ENCODE results near the gene OR5H15.
"Not testable (repeated sequence)": the region's sequence is repeated elsewhere in the genome, so short reads cannot be mapped to it uniquely, and the experiment has no call there.

The OR5H15 gene

DNA sequence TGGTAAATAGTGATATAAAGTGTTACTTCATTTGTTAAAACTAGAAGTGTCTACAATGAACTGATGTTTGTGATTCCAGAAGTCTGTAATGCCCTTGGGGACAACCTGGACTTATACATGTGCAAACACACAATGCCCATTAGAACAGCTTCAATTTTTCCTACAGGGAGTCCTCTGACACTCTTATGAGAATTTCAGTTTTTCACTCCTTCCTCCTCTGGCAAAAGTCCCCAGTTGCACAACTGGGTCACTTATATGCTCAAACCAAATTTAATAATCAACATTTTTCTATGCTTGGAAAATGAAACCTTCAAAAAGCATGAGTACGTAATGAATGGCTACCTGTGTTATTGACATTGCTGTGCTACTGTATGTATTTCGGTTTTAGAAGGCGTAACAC, at the start of gene OR5H15:
TSS of gene OR5H15 (plus strand) at position 301 of the 400 bp plus-strand sequence. CDS start 2,004 bp downstream, outside the sequence.
- no peak for DNase-seq

DNA sequence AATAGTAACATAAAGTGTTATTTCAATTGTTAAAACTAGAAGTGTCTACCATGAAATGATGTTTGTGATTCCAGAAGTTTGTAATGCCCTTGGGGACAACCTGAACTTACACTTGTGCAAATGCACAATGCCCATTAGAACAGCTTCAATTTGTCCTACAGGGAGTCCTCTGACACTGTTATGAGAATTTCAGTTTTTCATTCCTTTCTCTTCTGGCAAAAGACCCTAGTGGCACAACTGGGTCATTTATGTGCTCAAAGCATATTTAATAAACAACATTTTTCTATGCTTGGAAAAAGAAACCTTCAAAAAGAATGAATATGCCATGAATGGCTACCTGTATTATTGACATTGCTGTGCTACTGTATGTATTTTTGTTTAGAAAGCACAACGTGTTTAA, 36.1 kb upstream of the OR5H15 start, which contains the start of gene OR5H1:
TSS of gene OR5H1 (plus strand) at position 301 of the 400 bp plus-strand sequence. CDS start 1,977 bp downstream, outside the sequence.
- DNase-seq: no peak

DNA sequence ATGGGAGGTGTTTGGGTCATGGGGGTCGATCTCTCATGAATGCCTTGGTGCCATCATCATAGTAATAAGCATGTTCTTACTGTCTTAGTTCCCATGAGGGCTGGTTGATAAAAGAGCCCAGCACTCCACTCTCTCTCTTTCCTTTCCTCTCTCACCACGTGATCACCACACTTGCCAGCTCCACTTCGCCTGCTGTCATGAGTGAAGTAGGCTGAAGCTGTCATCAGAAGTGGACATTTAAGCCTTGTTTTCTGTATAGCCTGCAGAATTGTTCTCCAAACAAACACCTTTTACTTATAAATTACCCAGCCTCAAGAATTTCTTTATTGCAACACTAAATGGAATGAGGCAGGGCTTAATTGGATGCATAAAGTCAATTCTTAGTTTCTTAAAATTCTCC, 29.9 kb upstream of the OR5H15 start:
- DNase-seq: no peak

- not testable (repeated sequence) for DNase-seq
Measured at GRCh38 chr3:98137826-98138557, 28.5 kb upstream of the OR5H15 start.

GRCh38 chr3:98140531-98140930, 26.0 kb upstream of the OR5H15 start:
- no peak for DNase-seq

DNA sequence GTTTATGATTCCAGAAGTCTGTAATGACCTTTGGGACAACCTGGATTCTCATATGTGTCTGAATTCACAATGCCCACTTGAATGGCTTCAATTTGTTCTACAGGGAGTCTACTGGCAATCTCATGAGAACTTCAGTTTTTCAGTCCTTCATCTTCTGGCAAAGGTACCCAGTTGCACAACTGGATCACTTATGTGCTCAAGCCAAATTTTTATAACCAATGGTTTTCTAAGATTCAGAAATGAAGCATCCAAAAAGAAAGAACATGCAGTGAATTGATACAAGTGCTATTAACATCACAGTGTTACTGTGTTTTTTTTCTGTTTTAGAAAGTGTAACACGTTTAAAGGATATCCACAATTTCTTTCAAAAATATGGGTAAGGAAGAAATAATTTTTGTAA, 19.3 kb upstream of the OR5H15 start, which contains the start of gene OR5H14:
TSS of gene OR5H14 (plus strand) at position 301 of the 400 bp plus-strand sequence. CDS start 1,907 bp downstream, outside the sequence.
- no peak for DNase-seq

- DNase-seq: no peak
Measured at GRCh38 chr3:98148751-98149150, 17.7 kb upstream of the OR5H15 start.

- not testable (repeated sequence) for DNase-seq
Measured at GRCh38 chr3:98149456-98149855, 17.0 kb upstream of the OR5H15 start.

DNA sequence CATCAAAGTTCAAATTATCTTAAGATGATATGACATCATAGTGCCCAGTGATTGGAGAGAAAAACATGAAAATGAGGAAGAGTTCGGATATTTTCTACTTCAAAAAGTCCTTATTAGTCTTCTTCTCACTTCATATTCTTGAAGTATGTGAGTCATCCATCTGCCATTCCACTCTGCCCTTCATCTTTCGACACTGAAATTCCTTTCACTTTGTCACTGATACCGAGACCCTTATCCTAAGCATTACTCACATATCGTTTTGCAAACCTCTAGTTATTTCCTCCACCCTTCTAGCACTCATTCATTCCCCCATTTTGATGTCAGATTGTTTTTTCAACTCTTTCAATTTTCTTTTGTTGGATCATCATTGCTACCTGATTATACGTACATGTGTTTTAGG, 15.3 kb upstream of the OR5H15 start:
- no peak for DNase-seq

- DNase-seq: no peak
Measured at GRCh38 chr3:98171071-98171470, 4.6 kb downstream of the OR5H15 start.

DNA sequence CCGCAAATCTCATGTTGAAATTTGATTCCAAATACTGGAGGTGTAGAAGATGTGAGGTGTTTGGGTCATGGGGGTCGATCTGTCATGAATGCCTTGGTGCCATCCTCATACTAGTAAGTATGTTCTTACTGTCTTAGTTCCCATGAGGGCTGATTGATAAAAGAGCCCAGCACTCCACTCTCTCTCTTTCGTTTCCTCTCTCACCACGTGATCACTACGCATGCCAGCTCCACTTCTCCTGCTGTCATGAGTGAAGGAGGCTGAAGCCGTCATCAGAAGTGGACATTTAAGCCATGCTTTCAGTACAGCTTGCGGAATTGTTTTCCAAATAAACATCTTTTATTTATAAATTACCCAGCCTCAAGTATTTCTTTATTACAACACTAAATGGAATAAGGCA, 6.1 kb downstream of the OR5H15 start:
- DNase-seq: no peak

DNA sequence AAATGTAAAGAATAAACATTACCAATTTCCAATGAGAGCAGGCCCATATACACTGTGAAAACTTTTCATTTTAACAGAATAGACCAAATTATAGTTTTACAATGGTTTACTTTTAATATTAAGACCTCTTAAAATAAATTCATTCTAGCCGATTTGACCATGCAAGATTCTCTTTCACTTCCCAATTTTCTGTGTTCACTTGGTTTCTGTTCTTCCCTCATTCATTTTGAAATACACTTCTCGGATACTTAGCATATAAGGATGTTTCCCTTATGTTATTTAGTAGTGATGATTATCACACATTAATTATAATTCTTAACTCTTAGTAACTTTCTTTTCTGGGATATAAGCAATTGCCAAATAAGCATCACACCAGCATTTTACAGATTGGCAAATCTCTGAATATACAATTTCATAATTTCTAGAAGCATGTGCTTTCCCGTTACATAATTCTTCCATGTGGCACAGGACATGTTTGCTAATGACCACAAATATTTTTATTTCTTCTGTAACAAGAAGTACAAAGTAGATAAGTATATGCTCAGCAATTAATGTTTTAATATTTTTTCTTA, 13.9 kb downstream of the OR5H15 start:
- no peak for DNase-seq

DNA sequence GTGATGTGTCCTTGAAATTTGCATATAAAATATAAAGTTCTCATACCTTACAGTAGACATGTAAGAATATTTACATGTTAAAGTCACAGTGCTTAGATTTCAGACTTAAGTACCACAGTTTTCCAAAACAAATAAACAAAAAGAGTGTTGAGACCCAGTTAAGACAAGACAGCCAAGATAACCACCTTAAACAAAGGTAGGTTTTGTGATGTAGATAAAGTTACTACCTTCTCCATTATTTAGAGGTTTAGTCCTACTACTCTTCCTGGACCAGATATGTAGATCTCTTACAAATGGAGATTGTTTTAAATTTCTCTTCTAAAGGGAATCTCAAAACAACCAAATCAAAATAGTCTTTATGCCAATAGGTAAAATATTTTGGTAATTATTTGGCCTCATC, 15.7 kb downstream of the OR5H15 start:
- DNase-seq: no peak

GRCh38 chr3:98185180-98185579, 18.7 kb downstream of the OR5H15 start:
- no peak for DNase-seq

DNA sequence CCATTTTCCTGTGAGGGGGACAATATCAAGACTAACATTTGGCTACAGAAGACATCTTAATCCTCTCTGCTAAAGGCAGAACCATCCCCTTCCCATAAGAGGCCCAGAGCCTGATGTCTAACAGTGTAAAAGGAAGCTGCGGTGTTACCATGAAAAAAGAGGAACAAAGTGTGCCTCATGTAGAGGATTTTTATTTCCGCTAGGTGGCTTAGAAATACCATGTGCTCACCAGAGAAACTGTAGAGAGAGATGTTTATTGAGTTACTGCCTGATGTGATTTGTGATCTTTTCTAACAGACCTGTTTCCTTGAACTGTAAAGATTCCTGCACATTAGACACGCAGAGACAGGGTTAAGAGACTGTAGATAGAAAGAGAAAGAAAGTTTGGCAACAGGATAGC, 22.0 kb downstream of the OR5H15 start:
- peak; percentile 35 for DNase-seq

GRCh38 chr3:98190911-98191310, 24.4 kb downstream of the OR5H15 start:
- DNase-seq: not testable (repeated sequence)

DNA sequence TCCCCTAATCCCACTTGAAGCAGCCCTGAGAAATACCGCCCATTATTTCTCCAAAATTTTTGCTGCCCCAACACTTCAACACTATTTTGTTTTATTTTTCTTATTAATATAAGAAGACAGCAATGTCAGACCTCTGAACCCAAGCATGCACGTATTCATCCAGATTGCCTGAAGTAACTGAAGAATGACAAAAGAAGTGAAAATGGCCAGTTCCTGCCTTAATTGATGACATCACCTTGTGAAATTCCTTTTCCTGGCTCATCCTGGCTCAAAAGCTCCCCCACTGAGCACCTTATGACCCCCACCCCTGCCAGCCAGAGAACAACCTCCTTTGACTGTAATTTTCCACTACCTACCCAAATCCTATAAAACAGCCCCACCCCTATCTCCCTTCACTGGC, 29.8 kb downstream of the OR5H15 start:
- DNase-seq: not testable (repeated sequence)

DNA sequence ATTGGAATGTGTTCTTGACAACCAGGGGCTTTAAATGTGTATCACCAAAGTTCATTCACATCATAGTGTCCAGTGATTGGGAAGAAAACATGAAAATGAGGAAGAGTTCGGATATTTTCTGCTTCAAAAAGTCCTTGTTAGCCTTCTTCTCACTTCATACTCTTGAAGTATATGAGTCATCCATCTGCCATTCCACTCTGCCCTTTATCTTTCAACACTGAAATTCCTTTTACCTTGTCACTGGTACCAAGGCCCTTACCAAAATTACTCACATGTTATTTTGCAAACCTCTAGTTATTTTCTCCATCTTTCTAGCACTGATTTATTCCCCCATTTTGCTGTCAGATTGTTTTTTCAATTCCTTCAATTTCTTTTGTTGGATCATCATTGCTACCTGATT, 32.5 kb downstream of the OR5H15 start:
- DNase-seq: no peak

DNA sequence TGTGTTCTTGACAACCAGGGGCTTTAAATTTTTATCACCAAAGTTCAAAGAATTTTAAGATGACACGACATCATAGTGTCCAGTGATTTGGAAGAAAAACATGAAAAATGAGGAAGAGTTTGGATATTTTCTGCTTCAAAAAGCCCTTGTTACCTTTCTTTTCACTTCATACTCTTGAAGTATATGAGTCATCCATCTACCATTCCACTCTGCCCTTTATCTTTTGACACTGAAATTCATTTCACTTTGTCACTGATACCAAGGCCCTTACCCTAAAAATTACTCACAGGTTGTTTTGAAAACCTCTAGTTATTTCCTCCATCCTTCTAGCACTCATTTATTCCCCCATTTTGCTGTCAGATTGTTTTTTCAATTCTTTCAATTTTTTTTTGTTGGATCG, 42.7 kb downstream of the OR5H15 start:
- no peak for DNase-seq

GRCh38 chr3:98213276-98213675, 46.8 kb downstream of the OR5H15 start:
- no peak for DNase-seq

DNA sequence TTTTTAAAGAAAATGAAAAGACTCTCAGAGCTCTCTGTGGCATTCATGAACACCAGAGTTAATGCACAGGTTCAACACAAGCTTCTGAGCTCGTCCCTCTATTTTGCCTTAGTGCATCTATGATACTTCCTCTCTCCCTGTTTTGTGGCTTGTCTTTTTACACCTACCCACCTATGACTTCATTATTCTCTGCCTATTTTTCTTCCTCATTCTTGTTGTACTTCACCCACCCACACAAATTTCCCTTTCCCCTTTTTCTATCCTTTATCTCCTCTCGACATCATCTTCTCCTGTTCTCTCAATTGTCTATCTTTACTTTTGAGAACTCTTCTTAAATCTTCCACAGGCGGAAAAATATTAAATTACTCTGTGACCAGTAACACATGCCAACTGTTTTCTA, 48.6 kb downstream of the OR5H15 start:
- DNase-seq: no peak

Measured in CD4-positive, alpha-beta T cell treated with Interleukin-17A for 1 hour (primary cell).